Measurements from ENCODE around the gene DAND5.

The DAND5 gene

DNA sequence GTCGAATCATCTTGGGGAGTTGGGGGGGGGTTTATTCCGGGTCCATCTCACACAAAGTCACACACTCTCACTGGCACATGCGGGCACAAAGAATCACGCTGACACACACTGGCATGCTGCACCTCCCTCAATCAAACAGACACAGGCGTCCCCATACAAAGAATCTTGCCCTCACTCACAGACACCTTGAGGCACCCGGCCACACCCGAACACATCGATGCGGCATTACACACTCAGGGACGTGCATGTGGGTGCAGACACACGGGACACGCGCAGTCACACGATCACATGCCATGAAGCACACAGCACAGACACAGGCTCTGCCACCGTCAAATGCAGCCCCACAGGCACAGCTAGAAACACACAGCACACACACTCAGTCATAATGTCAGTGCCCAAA is 33.7 kb downstream of the DAND5 start:
- no peak overlapping the region for H3K4me3 ChIP-seq (replicated peaks; ENCODE audit: low read depth, low read length)
- DNase-seq (ENCODE audit: low read depth), result no peak
- TF ChIP-seq, protein P1, sequence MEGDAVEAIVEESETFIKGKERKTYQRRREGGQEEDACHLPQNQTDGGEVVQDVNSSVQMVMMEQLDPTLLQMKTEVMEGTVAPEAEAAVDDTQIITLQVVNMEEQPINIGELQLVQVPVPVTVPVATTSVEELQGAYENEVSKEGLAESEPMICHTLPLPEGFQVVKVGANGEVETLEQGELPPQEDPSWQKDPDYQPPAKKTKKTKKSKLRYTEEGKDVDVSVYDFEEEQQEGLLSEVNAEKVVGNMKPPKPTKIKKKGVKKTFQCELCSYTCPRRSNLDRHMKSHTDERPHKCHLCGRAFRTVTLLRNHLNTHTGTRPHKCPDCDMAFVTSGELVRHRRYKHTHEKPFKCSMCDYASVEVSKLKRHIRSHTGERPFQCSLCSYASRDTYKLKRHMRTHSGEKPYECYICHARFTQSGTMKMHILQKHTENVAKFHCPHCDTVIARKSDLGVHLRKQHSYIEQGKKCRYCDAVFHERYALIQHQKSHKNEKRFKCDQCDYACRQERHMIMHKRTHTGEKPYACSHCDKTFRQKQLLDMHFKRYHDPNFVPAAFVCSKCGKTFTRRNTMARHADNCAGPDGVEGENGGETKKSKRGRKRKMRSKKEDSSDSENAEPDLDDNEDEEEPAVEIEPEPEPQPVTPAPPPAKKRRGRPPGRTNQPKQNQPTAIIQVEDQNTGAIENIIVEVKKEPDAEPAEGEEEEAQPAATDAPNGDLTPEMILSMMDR (IDR thresholded peaks at IDR 0.05; ENCODE audit: low read length, missing control alignments), result no peak

DNA sequence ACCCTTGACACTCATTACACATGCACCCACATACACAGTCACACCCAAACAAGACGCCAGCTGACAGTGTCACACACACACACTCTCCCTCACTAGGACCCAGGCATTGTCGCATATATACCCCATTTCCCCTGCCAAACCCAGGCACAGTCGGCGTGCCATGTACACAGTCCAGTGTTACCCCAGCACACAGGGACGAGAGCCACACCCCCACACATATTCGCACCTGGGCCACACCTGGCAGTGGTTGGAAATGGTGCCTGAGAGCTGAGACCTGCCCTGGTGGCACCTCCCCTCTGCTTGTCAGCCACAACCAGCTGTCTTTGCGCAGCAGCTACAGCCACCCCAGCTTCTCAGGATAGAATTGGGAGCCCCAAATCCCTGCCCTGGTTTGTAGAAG is 34.9 kb downstream of the DAND5 start:
- DNase-seq (ENCODE audit: low read depth), result no peak
- TF ChIP-seq, protein P1 (IDR thresholded peaks at IDR 0.05; ENCODE audit: low read length, missing control alignments), result no peak
- H3K4me3 ChIP-seq (replicated peaks; ENCODE audit: low read depth, low read length), result no peak overlapping the region

DNA sequence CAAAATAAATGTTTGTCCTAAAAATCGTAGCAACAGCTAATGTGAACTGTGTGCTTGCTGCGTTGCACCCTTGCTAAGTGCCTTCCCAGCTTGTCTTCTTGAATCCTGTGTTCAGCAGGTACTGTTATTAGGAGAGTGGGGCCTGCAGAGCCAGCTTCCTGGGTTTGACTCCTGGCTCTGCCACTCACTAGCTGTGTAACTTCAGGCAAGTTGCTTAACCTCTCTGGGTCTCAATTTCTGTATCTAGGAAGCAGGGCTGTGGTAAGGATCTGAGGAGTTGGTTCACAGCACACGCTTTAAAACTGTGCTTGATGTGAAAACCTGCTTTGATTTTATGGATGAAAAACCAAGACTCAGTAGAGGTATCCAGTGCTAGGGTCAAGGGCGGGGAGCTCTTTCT is 35.9 kb downstream of the DAND5 start:
- H3K4me3 ChIP-seq (replicated peaks; ENCODE audit: low read depth, low read length), result no peak overlapping the region
- no peak for DNase-seq (ENCODE audit: low read depth)
- TF ChIP-seq, protein P1 (IDR thresholded peaks at IDR 0.05; ENCODE audit: low read length, missing control alignments), result no peak

DNA sequence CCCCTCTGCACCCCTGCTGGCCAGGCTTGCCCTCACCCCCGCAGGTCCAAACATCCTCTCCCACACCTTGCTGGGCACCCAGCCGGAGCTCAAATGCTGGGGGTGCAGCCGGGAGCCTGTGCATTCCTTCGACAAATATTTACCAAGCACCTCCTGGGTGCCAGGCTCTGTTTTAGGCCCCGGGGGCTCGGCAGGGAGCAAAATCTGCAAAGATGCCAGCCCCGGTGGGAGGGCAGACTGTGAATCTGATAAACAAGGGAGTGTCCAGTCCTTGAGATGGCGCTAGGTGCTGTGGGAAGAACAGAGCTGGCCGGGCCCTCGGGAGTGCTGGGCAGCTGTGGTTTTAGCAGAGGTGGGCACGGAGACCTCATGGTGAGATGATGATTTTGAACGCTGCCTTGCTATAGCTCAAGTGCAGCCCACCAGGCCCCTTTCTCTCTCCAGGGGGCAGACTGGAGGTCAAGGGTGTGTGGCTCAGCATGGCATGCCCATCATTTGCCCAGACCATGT is 36.5 kb downstream of the DAND5 start:
- H3K4me3 ChIP-seq (replicated peaks; ENCODE audit: low read depth, low read length), result no peak overlapping the region
- TF ChIP-seq, protein P1 (IDR thresholded peaks at IDR 0.05; ENCODE audit: low read length, missing control alignments), result no peak
- no peak for DNase-seq (ENCODE audit: low read depth)

DNA sequence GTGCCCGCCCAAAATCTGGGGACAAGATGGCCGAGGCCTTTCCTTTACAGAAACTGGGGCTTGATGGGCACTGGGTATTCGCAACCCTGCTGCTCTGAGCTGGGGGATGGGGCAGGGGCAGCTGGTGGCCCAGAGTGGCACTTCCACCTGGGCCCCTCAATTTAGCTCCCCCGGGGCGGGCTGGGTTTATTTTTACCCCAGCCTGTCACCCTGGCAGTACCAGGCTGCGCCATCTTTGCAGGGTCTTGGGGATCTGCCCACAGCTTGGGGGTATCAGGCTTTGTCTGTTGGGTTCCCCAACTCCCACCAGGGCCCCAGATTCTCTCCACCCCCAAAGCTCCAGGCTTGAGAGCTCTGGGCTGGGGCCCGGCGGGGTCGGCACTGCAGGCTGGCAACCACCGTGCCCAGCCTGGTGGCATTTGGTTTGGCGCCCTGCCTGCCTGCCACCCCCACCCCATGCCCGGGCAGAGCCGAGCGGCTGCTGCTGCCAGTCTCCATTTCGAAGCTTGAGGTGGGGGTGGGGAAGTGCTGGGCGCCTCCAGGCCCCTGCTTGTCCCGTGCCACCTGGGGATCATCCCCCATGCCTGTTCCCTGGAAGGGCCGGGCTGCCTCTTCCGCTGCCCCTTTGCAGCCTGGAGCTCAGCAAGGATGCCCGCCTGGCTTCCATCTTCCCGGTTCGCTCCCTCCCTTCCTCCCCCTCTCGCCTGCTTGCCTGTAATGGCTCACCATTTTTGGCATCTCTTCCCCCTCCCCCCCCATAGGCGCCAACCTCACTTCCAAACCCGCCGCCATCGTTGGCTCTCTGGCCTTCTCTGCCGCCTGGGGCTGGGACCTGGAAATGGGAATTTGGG is 37.3 kb downstream of the DAND5 start:
- H3K4me3 ChIP-seq (replicated peaks; ENCODE audit: low read depth, low read length), result no peak overlapping the region
- DNase-seq (ENCODE audit: low read depth), result no peak
- TF ChIP-seq, protein P1 (IDR thresholded peaks at IDR 0.05; ENCODE audit: low read length, missing control alignments), result no peak

DNA sequence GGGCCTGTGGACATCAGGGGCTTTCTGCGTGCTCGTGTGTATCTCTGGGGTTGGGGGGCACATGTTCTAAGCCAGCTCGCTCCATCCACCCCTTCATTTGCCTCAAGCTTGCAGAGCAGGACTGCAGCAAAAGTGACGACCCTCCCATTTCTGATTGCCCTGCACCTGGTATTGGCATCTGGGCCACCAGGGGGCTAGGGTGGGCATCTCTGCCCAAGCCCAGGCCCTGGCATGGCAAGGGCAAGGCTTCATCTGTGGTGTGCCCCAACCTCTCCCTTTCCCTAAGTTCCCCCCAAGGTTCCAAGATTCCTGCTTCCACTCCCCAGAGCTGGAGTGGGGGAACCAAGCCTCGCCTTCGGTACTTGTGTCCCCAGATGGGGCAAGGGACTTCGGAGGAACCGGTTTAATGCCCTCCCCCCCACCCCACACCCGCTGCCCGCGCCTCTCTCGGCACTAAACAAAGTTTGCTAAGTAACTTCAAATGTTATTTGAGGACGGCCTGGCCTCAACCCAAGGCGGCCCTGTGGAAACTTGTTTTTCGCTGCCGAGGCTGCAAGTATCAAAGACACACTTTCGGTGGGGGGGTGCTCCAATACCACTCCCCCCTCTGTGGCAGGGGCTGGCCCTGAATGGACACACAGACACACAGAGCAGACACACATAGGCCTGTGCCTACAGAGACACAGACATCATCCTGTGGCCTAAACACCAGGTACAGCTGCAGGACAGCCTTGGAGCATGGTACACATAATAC is 38.1 kb downstream of the DAND5 start:
- DNase-seq (ENCODE audit: low read depth), result no peak
- TF ChIP-seq, protein P1 (IDR thresholded peaks at IDR 0.05; ENCODE audit: low read length, missing control alignments), result no peak
- no peak overlapping the region for H3K4me3 ChIP-seq (replicated peaks; ENCODE audit: low read depth, low read length)

Measured in fibroblast of pulmonary artery (primary cell).